ENCODE data around the gene MC3R.
"Not testable (repeated sequence)": the region's sequence is repeated elsewhere in the genome, so short reads cannot be mapped to it uniquely, and the experiment has no call there.

Gene MC3R

GRCh38 chr20:56247954-56248782 is at the start of gene MC3R:
Gene MC3R, plus strand, starts transcription at chr20:56248732. Its CDS starts 112 bp downstream, at chr20:56248844.
- DNase-seq, result peak; percentile 53

- peak; percentile 38 for DNase-seq
These were observed 48.1 kb upstream of the MC3R start for GRCh38 chr20:56200456-56200855.

GRCh38 chr20:56202493-56203077 is 45.9 kb upstream of the MC3R start:
- peak; percentile 8 for DNase-seq

GRCh38 chr20:56204206-56204605 is 44.3 kb upstream of the MC3R start:
- no peak for DNase-seq

- DNase-seq, result no peak
These were observed 43.2 kb upstream of the MC3R start for GRCh38 chr20:56205346-56205745.

GRCh38 chr20:56207656-56208055 is 40.9 kb upstream of the MC3R start:
- no peak for DNase-seq

- DNase-seq, result no peak
These were observed 40.4 kb upstream of the MC3R start for GRCh38 chr20:56208121-56208520.

- no peak for DNase-seq
These were observed 37.5 kb upstream of the MC3R start for GRCh38 chr20:56211051-56211450.

- DNase-seq, result peak; percentile 41
These were observed 36.4 kb upstream of the MC3R start for GRCh38 chr20:56212091-56212490.

GRCh38 chr20:56213321-56213720 is 35.2 kb upstream of the MC3R start:
- no peak for DNase-seq

- DNase-seq, result no peak
These were observed 33.4 kb upstream of the MC3R start for GRCh38 chr20:56215115-56215514.

GRCh38 chr20:56217829-56218228 is 30.7 kb upstream of the MC3R start:
- DNase-seq, result no peak

- DNase-seq, result not testable (repeated sequence)
These were observed 27.3 kb upstream of the MC3R start for GRCh38 chr20:56221186-56221585.

- DNase-seq, result no peak
These were observed 26.3 kb upstream of the MC3R start for GRCh38 chr20:56222201-56222600.

- no peak for DNase-seq
These were observed 25.6 kb upstream of the MC3R start for GRCh38 chr20:56222945-56223344.

GRCh38 chr20:56223352-56223751 is 25.2 kb upstream of the MC3R start:
- DNase-seq, result no peak

GRCh38 chr20:56228021-56228420 is 20.5 kb upstream of the MC3R start:
- no peak for DNase-seq

GRCh38 chr20:56229812-56230211 is 18.7 kb upstream of the MC3R start:
- DNase-seq, result no peak

- DNase-seq, result no peak
These were observed 14.4 kb upstream of the MC3R start for GRCh38 chr20:56234110-56234509.

GRCh38 chr20:56237335-56237734 is 11.2 kb upstream of the MC3R start:
- no peak for DNase-seq

- no peak for DNase-seq
These were observed 4.3 kb upstream of the MC3R start for GRCh38 chr20:56244259-56244658.

GRCh38 chr20:56245761-56246160 is 2.8 kb upstream of the MC3R start:
- DNase-seq, result no peak

- DNase-seq, result peak; percentile 46
These were observed 868 bp downstream of the MC3R start for GRCh38 chr20:56249244-56249955.

GRCh38 chr20:56249956-56250355 is 1.4 kb downstream of the MC3R start:
- DNase-seq, result no peak

Data from hematopoietic multipotent progenitor cell treated with erythropoietin and hydrocortisone succinate and interleukin-3 and kit ligand, for 8 days (in vitro differentiated cells).